Germinal center (tissue), 1 donor: ENCODE results near the gene YES1.

ENCODE experiments used
- DNase-seq: peaks from one replicate; pipeline ENCODE4 v3.0.0; 2012; ENCODE audit warnings: mixed read lengths, low spot score

The YES1 gene

DNA sequence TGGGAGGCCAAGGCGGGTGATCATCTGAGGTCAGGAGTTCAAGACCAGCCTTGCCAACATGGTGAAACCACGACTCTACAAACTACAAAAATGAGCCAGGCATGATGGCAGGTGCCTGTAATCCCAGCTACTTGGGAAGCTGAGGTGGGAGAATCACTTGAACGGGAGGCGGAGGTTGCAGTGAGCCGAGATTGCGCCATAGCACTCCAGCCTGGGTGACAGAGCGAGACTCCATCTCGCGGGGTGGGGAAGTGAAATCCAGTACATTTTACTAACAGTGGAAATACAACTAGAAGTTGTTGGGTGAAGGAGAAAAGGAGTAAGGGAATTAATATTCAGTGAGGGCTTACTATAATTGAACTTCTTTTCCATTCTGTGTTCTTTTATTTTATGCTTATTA is 86.4 kb downstream of the YES1 start:
- no peak for DNase-seq

- no peak for DNase-seq
These were observed 88.4 kb downstream of the YES1 start for GRCh38 chr18:723541-724080.

DNA sequence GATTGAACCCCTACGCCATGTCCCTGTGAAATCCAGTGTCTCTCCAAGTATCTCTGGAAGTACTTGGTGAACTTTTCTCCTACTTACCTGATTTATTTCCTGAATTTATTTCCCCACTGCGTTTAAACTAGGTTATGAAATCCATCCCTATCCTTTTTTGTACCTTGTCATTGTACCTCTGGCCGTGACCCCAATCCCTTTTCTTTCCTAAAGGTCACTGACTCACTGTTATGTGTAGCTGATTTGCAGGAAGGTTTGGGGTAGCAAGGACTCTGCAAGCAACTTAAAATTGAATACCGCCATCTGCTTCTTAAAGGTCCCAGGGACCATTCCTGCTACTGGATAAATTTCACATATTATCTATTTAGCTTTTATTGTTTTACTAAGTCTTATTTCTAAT is 95.0 kb downstream of the YES1 start:
- no peak for DNase-seq

DNA sequence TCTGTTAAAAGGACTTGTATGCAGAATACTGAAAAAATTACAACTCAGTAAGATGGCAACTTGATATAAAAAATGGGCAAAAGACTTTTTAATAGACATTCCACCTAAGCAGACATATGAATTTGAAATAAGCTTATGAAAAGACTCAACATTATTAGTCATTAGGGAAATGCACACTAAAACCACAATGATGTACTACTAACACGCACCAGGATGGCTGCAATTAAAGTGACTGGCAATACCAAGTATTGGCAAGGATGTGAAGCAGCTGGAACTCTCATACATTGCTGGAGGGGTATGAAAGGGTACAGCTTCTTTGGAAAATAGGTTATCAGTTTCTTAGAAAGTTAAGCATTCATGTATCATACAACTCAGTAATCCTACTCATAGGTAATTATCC is 96.4 kb downstream of the YES1 start:
- no peak for DNase-seq

GRCh38 chr18:713135-713490 is 98.9 kb downstream of the YES1 start:
- DNase-seq = no peak

- DNase-seq = peak; percentile 90
These were observed 99.5 kb downstream of the YES1 start, which contains the start of gene ENOSF1 for GRCh38 chr18:712401-713134. Gene ENOSF1, minus strand, starts transcription at chr18:712630. Its CDS starts 43 bp downstream, at chr18:712587.

GRCh38 chr18:711657-712400 is 100.2 kb downstream of the YES1 start:
- peak; percentile 63 for DNase-seq

- no peak for DNase-seq
These were observed 100.8 kb downstream of the YES1 start for GRCh38 chr18:711310-711656.

GRCh38 chr18:710418-711300 is 101.4 kb downstream of the YES1 start:
- no peak for DNase-seq

DNA sequence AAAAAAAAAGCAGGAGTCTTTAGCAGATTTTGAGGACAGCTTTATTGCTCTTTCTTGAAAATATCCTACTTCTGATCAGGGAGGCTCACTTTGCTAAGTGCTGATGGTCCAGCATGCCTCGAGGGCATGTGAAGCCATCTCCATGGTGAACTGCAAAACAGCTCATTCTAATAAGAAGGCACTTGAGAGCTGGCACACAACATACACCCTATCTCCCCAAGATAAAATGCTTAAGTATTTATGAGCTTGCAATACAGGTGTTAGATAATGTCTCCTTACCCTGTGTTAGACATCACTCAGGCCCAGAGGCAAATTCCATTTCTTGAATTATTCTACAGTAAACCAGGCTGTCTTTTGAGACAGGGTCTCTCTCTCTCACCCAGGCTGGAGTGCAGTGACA is 102.3 kb downstream of the YES1 start:
- DNase-seq = no peak

GRCh38 chr18:708096-708495 is 103.9 kb downstream of the YES1 start:
- DNase-seq = no peak

- DNase-seq = no peak
These were observed 105.6 kb downstream of the YES1 start for GRCh38 chr18:706405-706804.

GRCh38 chr18:703213-703967 is 108.7 kb downstream of the YES1 start:
- DNase-seq = no peak

DNA sequence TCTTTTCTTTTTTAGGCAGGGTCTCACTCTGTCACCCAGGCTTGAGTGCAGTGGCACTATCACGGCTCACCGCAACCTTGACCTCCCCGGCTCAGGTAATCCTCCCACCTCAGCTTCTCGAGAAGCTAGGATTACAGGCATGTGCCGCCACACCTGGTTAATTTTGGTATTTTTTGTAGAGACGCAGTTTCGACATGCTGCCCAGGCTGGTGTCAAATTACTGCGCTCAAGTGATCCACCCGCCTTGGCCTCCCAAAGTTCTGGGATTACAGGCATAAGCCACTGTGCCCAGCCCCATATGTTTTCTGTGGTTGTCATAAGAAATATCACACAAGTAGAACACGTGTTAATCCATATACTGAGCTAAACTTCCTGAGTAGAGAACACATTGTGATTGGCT is 114.2 kb downstream of the YES1 start:
- no peak for DNase-seq

- no peak for DNase-seq
These were observed 115.0 kb downstream of the YES1 start for GRCh38 chr18:697012-697411.

DNA sequence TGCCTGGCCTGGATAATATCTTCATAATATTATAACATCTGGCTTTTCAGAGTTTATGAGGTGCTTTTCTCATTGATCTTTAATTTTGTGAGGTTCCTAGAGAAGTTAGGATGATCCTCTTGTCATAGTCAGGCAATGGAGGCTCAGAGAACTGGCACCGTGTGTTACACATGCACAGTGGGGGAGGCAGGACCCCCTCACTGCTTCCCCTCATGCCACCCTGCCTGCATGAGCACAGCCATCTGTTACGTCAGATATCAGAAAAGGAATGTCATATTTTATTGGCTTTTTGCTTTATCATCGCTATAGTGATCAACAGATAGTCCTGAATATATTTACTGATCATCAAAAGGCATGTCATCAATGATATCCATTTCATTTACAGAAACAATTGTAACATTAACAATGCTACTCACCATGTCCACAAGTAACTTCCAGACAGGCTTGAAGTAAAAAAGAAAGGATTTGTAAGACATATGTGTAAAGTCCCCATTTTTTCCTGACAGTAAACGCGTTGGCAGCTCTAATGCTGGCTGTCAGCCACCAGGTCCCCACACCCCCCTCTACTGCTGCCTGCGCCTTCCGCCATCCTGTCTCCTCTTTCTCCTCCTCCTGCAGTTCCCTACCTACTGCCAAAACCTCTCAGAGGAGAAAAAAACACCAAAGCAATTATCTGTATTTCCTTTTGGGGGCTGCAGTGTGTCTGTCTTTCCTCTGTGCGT is 118.4 kb downstream of the YES1 start:
- no peak for DNase-seq

- DNase-seq = no peak
These were observed 119.2 kb downstream of the YES1 start for GRCh38 chr18:692824-693223.

DNA sequence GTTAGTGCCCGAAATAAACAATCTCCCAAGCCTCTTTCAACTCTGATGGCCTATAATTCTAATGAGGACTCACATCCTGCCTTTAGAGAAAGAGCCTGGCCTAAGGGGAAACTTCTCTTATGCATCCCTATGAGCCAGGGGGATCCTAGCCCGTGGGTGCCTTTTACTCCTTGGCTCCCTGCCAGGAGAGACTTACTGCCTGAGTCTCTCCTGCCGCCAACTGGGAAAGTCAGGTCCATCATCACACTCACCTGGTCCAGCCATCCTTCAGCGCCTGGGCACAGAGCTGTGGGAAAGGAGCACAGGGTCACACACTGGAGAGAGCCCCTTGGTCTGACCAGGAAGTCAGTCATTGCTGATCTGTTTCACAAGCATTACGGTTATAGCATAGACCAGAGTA is 123.7 kb downstream of the YES1 start:
- no peak for DNase-seq

DNA sequence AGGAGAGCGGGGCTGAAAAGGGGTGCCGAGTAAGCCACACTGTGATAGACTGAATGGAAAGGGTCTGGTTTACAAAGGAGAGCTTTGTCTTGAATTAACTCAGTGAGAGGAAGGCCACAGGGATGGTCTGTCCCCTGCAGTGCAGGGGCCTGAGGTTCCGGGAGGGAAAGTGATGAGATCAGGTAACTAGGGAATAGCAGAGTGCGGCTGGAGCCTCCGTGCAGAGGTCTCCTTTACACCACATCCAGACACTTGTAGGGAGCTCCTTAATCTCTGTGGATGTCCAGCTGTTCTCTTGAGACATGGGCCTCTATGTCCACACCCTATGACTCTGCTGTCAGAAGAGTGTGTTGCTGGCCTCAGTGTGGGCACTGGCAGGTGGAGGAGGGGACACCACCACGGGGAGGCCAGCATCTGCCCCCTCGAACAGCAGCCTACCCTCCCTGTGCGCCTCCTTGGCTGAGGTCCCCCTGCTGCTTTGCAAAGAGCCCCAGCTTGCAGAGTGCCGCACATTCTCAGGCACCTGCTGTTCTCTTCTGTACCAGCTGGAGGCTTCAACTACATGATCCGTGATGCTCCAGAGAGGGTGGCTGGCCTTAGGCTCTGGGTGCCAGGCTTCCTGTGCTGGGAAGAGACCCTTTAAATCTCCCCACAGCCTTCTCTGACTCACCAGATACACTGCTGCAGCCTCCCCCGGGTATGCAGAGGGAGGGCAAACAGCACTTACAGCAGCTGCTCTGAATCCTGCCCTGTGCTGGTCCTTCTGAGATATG is 125.5 kb downstream of the YES1 start:
- no peak for DNase-seq

- no peak for DNase-seq
These were observed 126.6 kb downstream of the YES1 start for GRCh38 chr18:685438-685837.
